ENCODE measurements around the gene CDH10.

DNA sequence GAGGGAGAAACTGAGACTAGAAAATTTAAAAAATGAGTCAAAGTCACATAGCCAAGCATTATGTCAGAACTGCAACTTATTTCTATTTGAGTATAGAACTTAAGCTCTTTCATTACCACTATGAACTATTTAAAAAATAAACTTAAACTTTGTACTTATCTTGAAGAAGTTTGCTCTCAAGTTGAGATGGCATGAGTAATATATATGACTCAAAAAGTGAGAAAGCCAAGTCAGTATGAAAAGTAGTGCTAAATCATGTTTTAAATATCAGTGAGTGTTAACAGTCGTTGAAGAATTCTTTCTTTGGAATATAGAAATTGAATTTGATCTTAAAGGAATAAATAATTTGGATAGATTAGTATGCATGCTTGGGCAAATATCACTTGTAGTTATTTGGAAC is 36.3 kb upstream of the CDH10 start:
- TF ChIP-seq, protein P1, sequence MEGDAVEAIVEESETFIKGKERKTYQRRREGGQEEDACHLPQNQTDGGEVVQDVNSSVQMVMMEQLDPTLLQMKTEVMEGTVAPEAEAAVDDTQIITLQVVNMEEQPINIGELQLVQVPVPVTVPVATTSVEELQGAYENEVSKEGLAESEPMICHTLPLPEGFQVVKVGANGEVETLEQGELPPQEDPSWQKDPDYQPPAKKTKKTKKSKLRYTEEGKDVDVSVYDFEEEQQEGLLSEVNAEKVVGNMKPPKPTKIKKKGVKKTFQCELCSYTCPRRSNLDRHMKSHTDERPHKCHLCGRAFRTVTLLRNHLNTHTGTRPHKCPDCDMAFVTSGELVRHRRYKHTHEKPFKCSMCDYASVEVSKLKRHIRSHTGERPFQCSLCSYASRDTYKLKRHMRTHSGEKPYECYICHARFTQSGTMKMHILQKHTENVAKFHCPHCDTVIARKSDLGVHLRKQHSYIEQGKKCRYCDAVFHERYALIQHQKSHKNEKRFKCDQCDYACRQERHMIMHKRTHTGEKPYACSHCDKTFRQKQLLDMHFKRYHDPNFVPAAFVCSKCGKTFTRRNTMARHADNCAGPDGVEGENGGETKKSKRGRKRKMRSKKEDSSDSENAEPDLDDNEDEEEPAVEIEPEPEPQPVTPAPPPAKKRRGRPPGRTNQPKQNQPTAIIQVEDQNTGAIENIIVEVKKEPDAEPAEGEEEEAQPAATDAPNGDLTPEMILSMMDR (IDR thresholded peaks at IDR 0.05): no peak
- TF ChIP-seq POLR2A (IDR thresholded peaks at IDR 0.05): no peak
- no peak for TF ChIP-seq POLR2AphosphoS5 (IDR thresholded peaks at IDR 0.05)
- TF ChIP-seq EP300 (IDR thresholded peaks at IDR 0.05): no peak

Data from sigmoid colon (tissue), 4 donors.